Stimulated activated naive CD4-positive, alpha-beta T cell (primary cell): ENCODE data around the gene CASKIN1.

Source experiments
- DNase-seq, 6 experiments: peaks; one replicate each; lab custom pipeline; 2025; lab: John Stamatoyannopoulos, UW

CASKIN1 gene

GRCh38 chr16:2190659-2191445 lies 5.6 kb downstream of the CASKIN1 start:
- DNase-seq = no peak

GRCh38 chr16:2190002-2190658 lies 6.3 kb downstream of the CASKIN1 start:
- DNase-seq = no peak

- no peak for DNase-seq
Measured at GRCh38 chr16:2189252-2189893, 7.0 kb downstream of the CASKIN1 start.

- no peak for DNase-seq
Measured at GRCh38 chr16:2188395-2188794, 8.0 kb downstream of the CASKIN1 start.

- DNase-seq = no peak
Measured at GRCh38 chr16:2187212-2187611, 9.2 kb downstream of the CASKIN1 start.

GRCh38 chr16:2186505-2186904 lies 9.9 kb downstream of the CASKIN1 start:
- DNase-seq = no peak

- no peak for DNase-seq
Measured at GRCh38 chr16:2186064-2186463, 10.3 kb downstream of the CASKIN1 start.

GRCh38 chr16:2184962-2185361 lies 11.4 kb downstream of the CASKIN1 start:
- DNase-seq = no peak

GRCh38 chr16:2184346-2184745 lies 12.1 kb downstream of the CASKIN1 start:
- no peak for DNase-seq

- DNase-seq = peak in 1 of 6 experiments; percentile 5
Measured at GRCh38 chr16:2183671-2184070, 12.7 kb downstream of the CASKIN1 start.

GRCh38 chr16:2181952-2182351 lies 14.5 kb downstream of the CASKIN1 start:
- DNase-seq = no peak

- no peak for DNase-seq
Measured at GRCh38 chr16:2180962-2181923, 15.2 kb downstream of the CASKIN1 start.

GRCh38 chr16:2180461-2180860 lies 15.9 kb downstream of the CASKIN1 start:
- no peak for DNase-seq

- no peak for DNase-seq
Measured at GRCh38 chr16:2179576-2179975, 16.8 kb downstream of the CASKIN1 start.

GRCh38 chr16:2179107-2179501 lies 17.3 kb downstream of the CASKIN1 start:
- DNase-seq = no peak

- DNase-seq = peak in 5 of 6 experiments; percentile 24 to 40 (median 31)
Measured at GRCh38 chr16:2178321-2179106, 17.9 kb downstream of the CASKIN1 start.

GRCh38 chr16:2177561-2177960 lies 18.8 kb downstream of the CASKIN1 start:
- DNase-seq = no peak

- no peak for DNase-seq
Measured at GRCh38 chr16:2177101-2177500, 19.3 kb downstream of the CASKIN1 start.

GRCh38 chr16:2176047-2176446 lies 20.4 kb downstream of the CASKIN1 start:
- DNase-seq = no peak

- DNase-seq = no peak
Measured at GRCh38 chr16:2175454-2175853, 21.0 kb downstream of the CASKIN1 start.
